ENCODE data around the gene CDC42BPB.

CDC42BPB gene, protein sequence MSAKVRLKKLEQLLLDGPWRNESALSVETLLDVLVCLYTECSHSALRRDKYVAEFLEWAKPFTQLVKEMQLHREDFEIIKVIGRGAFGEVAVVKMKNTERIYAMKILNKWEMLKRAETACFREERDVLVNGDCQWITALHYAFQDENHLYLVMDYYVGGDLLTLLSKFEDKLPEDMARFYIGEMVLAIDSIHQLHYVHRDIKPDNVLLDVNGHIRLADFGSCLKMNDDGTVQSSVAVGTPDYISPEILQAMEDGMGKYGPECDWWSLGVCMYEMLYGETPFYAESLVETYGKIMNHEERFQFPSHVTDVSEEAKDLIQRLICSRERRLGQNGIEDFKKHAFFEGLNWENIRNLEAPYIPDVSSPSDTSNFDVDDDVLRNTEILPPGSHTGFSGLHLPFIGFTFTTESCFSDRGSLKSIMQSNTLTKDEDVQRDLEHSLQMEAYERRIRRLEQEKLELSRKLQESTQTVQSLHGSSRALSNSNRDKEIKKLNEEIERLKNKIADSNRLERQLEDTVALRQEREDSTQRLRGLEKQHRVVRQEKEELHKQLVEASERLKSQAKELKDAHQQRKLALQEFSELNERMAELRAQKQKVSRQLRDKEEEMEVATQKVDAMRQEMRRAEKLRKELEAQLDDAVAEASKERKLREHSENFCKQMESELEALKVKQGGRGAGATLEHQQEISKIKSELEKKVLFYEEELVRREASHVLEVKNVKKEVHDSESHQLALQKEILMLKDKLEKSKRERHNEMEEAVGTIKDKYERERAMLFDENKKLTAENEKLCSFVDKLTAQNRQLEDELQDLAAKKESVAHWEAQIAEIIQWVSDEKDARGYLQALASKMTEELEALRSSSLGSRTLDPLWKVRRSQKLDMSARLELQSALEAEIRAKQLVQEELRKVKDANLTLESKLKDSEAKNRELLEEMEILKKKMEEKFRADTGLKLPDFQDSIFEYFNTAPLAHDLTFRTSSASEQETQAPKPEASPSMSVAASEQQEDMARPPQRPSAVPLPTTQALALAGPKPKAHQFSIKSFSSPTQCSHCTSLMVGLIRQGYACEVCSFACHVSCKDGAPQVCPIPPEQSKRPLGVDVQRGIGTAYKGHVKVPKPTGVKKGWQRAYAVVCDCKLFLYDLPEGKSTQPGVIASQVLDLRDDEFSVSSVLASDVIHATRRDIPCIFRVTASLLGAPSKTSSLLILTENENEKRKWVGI (N-terminal part only)

DNA sequence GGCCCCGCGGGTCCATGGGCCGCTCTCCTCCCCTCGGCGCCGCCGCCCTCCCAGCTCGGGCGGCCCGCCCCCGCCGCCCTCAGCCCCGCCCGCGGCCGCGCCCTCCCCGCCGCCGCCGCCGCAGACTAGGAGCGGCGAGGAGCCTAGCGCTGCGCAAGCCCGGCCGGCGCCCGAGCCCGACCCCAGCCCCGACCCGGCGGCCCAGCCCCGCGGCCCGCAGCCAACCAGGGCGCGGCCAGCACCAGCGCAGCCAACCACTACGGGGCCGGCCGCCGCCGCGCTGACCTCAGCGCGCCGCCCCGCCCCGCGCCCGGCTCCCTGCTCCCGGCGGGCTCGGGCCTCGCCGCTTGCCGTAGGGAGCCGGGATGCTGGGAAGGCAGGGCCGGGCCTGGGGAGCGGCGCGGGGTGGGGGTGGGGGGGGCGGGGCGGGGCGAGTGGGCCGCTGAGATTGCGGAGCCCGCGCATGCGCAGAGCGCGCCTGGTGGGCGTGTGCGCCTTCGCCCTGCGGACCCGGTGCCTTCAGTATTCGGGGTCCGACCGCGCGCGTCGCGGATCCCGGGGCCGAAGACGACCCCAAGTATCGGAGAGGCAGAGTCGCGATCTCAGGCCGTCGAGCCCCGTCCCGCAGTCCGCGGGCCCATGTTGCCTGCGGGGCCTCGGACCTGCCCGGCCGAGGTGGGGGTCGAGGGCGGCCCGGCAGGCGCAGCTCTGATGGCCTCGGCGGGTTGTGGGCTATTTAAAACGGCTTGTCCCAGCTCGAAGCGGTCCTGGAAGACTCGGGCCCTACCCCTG is at the start of gene CDC42BPB:
CDC42BPB (minus strand) TSS at position 178 of the 792 bp plus-strand sequence. CDS start 376 bp downstream, outside the sequence.
- peak; percentile 87 to 96 for DNase-seq (ENCODE audit: low read depth in 2 of 2)
- H3K4me3 ChIP-seq (replicated peaks in 1 of 2; ENCODE audit: low read depth in 2 of 2, low read length in 2 of 2), result peak within 1 kb of the TSS; percentile 91 to 99
- TF ChIP-seq, protein P1, sequence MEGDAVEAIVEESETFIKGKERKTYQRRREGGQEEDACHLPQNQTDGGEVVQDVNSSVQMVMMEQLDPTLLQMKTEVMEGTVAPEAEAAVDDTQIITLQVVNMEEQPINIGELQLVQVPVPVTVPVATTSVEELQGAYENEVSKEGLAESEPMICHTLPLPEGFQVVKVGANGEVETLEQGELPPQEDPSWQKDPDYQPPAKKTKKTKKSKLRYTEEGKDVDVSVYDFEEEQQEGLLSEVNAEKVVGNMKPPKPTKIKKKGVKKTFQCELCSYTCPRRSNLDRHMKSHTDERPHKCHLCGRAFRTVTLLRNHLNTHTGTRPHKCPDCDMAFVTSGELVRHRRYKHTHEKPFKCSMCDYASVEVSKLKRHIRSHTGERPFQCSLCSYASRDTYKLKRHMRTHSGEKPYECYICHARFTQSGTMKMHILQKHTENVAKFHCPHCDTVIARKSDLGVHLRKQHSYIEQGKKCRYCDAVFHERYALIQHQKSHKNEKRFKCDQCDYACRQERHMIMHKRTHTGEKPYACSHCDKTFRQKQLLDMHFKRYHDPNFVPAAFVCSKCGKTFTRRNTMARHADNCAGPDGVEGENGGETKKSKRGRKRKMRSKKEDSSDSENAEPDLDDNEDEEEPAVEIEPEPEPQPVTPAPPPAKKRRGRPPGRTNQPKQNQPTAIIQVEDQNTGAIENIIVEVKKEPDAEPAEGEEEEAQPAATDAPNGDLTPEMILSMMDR (IDR thresholded peaks at IDR 0.05; ENCODE audit: low read depth, low read length), result no peak

DNA sequence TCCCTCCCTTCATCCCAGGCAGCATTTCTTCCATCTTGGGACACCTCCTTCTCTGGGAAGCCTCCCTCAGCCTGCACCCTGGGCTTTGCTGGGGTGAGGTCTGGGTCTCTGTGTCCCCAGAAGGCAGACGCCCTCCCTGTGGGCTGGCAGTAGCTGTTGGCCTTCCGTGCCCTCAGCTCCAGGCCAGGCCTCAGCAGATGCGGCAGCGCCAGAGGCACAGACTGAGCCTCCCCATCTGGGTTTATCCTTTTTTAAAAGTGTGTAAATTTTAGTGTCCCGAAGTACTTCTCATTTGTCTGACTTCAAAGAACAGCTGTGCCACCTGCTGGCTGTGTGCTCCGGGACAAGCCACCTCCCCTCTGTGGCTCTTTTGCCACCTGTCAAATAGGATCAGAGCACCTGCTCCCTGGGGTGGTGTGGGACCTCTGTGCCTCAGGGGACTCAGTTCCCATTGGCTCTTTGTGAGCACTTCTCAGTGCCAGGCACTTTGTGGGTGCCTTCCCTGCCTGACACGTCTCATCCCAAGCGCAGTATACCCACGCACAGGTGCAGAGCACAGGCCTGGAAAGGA is 48.3 kb upstream of the CDC42BPB start:
- TF ChIP-seq, protein P1 (IDR thresholded peaks at IDR 0.05; ENCODE audit: low read depth, low read length), result no peak
- no peak overlapping the region for H3K4me3 ChIP-seq (replicated peaks in 1 of 2; ENCODE audit: low read depth in 2 of 2, low read length in 2 of 2)
- no peak for DNase-seq (ENCODE audit: low read depth in 2 of 2)

DNA sequence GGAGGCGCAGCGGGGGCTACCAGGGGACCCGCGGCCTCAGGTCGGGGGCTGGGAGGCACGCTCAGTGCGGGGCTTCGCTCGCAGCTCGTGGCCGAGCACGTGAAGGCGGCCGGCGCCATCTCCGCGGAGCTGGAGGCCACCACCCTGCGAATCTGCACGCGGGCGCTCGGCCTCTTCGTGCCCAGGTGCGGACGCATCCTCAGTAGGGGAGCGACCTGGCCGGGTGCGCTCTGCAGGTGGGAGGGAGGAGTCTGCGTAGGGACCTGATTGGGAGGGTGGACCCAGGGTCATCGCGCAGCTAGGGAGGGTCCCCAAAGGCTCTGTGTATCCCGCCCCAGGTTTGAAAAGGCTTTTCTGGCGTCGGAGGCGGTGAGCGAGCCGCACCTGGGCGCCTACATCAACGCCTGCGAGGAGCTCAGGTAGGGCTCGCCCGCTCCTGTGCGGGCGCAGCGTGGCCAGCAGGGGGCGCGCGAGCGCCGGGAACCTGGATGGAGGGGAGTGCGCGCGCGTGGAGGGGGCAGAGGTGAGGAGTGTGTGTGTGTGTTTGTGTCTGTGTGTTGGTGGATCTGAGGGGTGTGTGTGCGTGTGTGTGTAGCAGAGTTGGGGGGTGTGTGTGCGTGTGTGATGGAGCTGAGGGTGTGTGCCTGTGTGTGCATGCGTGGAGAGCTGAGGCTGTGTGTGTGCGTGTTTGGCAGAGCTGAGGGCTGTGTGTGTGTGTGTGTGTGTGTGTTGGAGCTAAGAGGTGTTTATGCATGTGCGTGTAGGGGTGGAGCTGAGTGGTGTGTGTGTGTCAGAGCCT is 47.5 kb upstream of the CDC42BPB start:
- H3K4me3 ChIP-seq (replicated peaks in 1 of 2; ENCODE audit: low read depth in 2 of 2, low read length in 2 of 2), result no peak overlapping the region
- peak; percentile 47 to 57 for DNase-seq (ENCODE audit: low read depth in 2 of 2)
- TF ChIP-seq, protein P1 (IDR thresholded peaks at IDR 0.05; ENCODE audit: low read depth, low read length), result peak; percentile 74

DNA sequence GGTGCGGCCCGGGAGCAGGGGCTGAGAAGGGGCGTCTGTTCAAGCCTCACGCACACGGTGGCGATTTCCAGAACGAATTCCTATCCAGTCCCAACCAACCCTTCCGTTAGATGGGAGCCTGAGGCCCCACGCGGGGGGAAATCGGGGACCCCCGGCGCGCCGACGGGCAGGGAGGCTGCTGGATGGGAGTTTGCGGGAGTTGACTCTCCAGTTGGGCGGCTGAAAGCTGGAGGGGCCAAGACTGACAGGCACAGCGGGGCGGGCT is 47.0 kb upstream of the CDC42BPB start:
- no peak for DNase-seq (ENCODE audit: low read depth in 2 of 2)
- no peak overlapping the region for H3K4me3 ChIP-seq (replicated peaks in 1 of 2; ENCODE audit: low read depth in 2 of 2, low read length in 2 of 2)
- TF ChIP-seq, protein P1 (IDR thresholded peaks at IDR 0.05; ENCODE audit: low read depth, low read length), result no peak

DNA sequence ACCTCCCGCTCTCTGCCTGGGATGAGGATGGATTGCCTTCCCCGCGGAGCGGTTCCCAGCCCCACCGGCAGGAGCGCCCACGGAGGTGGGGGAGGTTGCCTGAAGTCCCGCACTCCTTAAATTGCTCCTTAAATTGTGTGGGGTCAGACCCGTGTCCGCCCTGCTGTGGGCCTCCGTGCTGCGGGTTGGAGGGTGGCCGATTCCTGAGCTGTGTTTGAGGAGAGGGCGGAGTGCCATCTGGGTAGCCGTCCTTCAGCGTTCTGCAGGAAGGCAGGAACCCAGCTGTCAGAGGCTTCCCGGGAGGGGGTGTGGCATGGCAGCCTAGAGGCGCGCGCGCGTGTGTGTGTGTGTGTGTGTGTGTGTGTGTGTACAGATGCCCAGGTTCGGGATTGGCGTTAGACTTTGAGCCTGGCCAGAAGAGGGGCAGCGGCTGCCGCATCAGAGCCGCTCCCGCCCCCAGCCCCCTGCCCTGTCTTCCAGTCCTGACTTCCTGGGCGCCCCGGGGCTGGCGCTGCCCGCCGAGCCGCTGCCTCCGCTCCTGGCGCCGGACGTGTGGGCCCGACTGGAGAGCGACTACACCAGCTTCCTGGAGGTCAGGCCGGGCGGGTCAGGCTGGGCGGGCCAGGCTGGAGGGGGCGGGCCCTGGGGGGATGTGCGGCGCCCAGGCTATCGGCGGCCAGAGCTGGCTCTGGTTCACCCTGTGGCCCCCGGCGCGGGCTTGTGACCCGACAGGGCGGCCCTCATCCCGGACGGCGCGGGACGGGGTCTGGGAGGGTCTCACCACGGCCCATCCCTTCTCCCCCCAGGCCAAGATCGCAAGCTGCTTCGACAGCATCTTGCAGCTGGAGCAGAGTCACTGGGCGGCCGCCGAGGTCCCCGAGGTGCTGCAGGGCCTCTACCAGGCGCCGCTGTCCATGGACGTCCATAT is 46.4 kb upstream of the CDC42BPB start:
- DNase-seq (ENCODE audit: low read depth in 2 of 2), result peak; percentile 50 to 79
- TF ChIP-seq, protein P1 (IDR thresholded peaks at IDR 0.05; ENCODE audit: low read depth, low read length), result peak; percentile 30
- peak overlapping the region in 1 of 2 donors; percentile 5 for H3K4me3 ChIP-seq (replicated peaks in 1 of 2; ENCODE audit: low read depth in 2 of 2, low read length in 2 of 2)

Measured in cardiac fibroblast (primary cell).